NCI-H187 treated with DMSO at 0.1 percent for 48 hours (cell line): ENCODE measurements around the gene APOL4.
"Not testable (repeated sequence)": the region's sequence is repeated elsewhere in the genome, so short reads cannot be mapped to it uniquely, and the experiment has no call there.

Experiments
- DNase-seq: peaks from one replicate; lab custom pipeline; 2025; lab: John Stamatoyannopoulos, UW

The APOL4 gene

DNA sequence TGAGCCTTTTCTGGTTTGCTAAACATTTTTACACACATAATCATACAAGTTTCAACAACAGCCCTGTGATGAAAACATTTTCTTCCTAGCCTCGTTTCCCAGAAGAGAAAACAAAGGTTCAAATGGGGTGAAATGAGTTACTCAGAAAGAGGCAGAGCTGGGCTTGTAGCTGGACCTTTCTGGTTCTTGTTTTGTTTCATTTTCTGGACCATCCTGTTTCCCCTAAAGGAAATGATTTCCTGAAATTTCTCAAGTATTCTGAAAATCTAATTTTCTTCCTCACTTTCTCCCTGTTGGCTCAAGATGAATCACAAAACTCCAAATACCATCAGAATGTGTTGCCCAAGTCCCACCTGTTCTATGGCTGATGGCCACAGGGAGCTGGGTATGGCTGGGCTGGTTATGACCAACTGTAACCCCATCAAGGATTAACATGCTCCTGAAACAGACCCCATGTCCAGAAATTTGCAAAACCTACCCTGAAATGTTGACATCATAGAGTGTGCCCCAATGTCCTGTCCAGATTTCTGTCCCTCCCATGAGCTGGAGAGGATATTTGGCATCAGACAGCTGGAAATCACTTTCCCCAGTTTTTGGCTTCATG lies 6.7 kb upstream of the APOL4 start:
- no peak for DNase-seq

- no peak for DNase-seq
Measured at GRCh38 chr22:36206255-36206654, 4.6 kb upstream of the APOL4 start.

GRCh38 chr22:36205573-36205972 lies 4.0 kb upstream of the APOL4 start:
- not testable (repeated sequence) for DNase-seq

- no peak for DNase-seq
Measured at GRCh38 chr22:36204632-36205015, 3.0 kb upstream of the APOL4 start.

GRCh38 chr22:36204001-36204631 lies 2.5 kb upstream of the APOL4 start:
- DNase-seq = no peak

- DNase-seq = not testable (repeated sequence)
Measured at GRCh38 chr22:36203441-36203840, 1.8 kb upstream of the APOL4 start.

- DNase-seq = not testable (repeated sequence)
Measured at GRCh38 chr22:36202906-36203305, 1.3 kb upstream of the APOL4 start.

- DNase-seq = not testable (repeated sequence)
Measured at GRCh38 chr22:36201025-36201424, 584 bp downstream of the APOL4 start.

DNA sequence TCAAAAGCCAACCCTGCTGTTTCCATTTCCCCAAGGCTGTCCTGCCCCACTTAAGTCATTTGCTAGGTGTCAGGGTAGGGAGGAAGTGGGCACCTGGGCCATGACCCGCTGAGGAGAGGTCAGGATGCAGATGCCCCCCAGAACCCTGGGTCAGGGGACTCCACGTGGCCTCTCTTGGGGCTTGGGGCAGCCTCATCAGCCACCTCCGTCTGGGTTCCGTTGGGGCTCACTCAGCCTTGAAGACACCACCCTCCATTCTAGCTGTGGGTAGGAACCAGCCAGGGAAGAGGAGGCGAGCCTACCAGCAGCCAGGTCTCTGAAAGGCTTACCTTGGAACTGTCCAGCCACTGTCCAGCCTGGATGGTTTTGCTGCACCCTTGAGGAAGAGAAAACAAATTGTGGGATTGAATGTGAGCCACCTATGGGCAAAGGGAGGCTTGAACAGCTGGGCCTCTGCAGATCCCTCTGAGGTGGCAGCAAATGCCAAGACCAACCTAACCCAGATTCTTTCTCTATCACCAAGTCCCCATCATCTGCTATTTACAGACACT lies 2.5 kb downstream of the APOL4 start:
- no peak for DNase-seq

DNA sequence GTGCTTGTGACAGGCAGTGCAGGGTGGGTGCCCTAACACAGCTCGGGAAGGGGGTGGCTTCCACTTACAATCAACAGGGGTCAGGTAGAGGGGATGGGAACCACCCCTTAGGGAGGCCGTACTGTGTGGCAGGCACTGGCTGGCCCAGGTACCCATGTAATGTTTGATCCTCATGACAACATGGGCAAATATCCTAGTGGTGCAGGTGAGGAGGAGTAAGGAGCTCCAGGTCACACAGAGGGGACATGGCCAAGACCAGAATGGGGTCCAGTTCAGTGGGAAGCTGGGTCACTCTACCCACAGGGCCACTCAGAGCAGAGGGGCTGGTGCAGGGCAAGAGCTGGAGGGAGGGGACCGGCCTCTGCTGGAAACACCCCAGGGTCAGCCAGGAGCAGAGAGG lies 3.1 kb downstream of the APOL4 start:
- DNase-seq = no peak

DNA sequence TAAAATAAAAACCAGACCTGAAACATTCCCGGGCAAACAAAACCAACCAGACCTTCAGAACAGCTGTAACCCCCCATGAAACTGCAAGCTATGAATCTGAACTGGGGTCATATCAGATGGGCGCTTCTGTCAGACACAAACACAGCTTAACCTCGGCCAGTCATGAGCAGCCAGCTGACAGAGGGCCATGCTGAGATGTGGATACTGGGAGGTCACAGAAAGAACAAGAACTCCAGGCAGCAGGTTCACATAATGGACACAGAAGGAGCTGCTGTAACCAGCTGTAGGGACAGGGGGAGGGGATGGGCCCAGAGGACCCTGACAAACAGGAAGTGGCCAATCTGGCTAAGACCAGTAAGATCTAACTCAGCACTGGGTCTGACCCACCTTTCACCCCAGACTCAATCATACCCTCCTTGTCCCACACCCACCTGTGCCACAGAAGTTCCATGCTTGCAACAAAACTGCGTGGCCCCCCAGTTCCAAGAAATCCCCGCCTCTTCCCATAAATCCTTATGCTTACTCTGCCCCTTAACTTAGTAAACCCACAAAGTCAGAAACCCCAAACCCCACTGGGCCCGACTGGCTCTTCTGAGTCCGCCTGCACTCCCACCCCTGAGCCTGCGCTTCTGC lies 4.0 kb downstream of the APOL4 start:
- DNase-seq = no peak

GRCh38 chr22:36197065-36197440 lies 4.6 kb downstream of the APOL4 start:
- no peak for DNase-seq

GRCh38 chr22:36196254-36197064 lies 5.2 kb downstream of the APOL4 start:
- no peak for DNase-seq

GRCh38 chr22:36194971-36195370 lies 6.6 kb downstream of the APOL4 start:
- DNase-seq = no peak

DNA sequence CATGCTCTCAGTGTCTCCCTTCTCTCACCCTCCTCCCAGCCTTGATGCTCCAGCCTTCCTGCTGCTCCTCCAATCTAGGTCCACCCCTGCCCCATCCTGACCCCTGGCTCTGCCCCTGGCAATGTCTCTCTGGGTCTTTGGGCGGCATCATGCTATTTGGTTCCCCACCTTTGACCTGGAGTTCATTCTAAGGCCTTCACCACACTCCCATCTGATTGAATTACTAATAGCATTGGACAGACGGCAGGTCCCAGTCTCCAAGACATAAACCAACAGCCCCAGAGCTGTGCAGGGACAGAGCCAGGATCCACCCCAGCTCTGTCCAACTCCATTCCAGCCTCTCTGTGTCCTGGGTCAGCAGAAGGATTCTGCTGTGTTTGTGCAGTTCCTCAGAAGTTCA lies 7.2 kb downstream of the APOL4 start:
- no peak for DNase-seq

- no peak for DNase-seq
Measured at GRCh38 chr22:36193577-36193976, 8.0 kb downstream of the APOL4 start.

GRCh38 chr22:36193171-36193570 lies 8.4 kb downstream of the APOL4 start:
- DNase-seq = no peak

- no peak for DNase-seq
Measured at GRCh38 chr22:36192542-36192941, 9.1 kb downstream of the APOL4 start.

DNA sequence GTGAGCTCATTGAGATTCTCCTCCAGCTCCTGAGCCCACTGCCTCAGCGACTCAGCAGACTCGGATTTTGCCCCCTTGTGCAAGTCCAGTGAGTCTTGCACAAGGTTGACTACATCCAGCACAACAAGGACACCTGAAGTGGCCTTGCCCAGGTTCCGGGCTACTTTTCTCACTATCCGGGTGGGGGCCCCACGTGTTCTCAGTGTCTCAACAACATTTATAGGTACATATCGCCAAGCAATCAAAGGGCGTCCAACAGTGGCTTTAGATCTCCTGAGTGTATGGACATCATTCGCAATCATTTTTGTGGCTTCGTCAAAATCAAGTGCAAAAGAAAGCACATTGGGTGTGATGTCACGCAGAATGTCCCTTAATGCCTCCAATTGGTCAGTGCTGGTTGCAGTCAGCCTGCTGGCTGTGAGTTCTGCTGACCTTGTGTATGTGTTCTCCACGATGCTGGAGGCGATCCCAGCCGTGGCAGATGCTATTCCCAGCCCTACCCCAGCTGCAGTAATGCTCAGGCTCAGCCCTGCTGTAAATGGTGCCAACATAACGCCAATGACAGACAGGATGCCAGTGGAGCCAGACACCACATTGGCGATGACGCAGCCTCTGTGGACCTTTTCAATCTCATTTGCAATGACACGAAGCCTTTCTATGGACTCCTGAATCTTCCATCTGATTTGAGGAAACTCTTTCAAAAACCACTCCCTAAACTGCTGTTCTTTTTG lies 10.3 kb downstream of the APOL4 start:
- no peak for DNase-seq

- DNase-seq = not testable (repeated sequence)
Measured at GRCh38 chr22:36187862-36188261, 13.7 kb downstream of the APOL4 start.

DNA sequence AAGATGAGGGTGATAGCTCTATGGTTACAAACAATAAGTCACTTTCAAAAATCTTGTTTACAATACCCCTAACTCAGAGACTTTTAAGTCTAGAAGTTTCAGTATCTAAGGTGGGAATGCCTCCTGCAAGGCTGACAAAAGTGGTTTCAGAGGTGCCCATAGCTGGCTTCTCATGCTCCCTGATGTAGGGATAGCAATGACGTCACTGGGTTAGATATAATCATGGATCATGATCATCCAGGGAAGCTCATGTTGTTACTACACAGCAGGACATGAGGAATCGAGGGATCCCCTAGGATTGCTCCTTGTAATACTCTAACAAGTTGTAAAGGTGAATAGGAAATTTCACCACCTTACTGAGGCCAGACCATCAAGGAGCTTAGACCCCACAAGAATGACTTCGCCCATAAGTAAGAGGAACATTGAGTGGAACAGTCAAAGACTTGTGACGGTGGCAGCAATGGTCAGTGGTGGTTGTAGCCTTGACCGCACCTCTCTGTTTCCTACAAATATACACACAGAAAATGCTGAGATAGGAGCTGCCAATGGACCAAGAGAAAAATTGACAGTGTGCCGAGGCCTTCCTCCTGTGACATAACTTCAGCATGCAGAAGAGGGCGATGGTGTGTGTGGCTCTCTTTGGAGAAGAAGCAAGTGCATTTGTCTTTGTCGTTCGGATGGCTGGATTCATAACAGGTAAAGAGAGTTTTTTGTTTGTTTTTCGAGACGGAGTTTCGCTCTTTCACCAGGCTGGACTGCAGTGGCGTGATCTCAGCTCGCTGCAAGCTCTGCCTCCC lies 15.6 kb downstream of the APOL4 start:
- DNase-seq = no peak
